ENCODE results near the gene KRTAP5-5. TPM values are rescaled to one million over a fixed set of nuclear protein-coding genes. Genes with fewer than 3 reads are reported as not detected.

Gene KRTAP5-5
- total RNA-seq, 1 experiment from 2014 or later = not detected

GRCh38 chr11:1631066-1631568 is 1.5 kb downstream of the KRTAP5-5 start:
- Mint-ChIP-seq H3K27ac (ENCODE audit: unreplicated experiment) (no peak overlapping the region), H3K36me3 (ENCODE audit: insufficient read depth, unreplicated experiment) (no peaks in the 10 kb centered on the region), H3K27me3 (ENCODE audit: insufficient read depth, unreplicated experiment) (peaks cover 29% of the 10 kb centered on the region), H3K4me1 (ENCODE audit: low read depth, unreplicated experiment) (no peaks in the 10 kb centered on the region), H3K9me3 (ENCODE audit: unreplicated experiment) (no peaks in the 10 kb centered on the region), H3K4me3 (ENCODE audit: unreplicated experiment) (no peak overlapping the region)
- no peak for DNase-seq
- intact Hi-C loops (cut with micrococcal nuclease; ENCODE audit: unreplicated experiment) = loop anchor here (2.0 kb wide), 1 partner anchor 36 kb away; no protein-coding TSS in a partner anchor
- no peak overlapping the region for H3K4me3 ChIP-seq (ENCODE audit: low read depth, low read length)
- BruUV-seq (replicated peaks) = no TSS peak
- no peak for TF ChIP-seq CTCF (IDR thresholded peaks at IDR 0.05; ENCODE audit: insufficient read depth in 1 of 2, low read depth in 1 of 2, low read length in 1 of 2, severe bottlenecking in 1 of 2, unreplicated experiment in 1 of 2)
- no peaks in the 10 kb centered on the region for H3K9me3 ChIP-seq
- POLR2A ChIA-PET = no interaction called here
- H3K27me3 ChIP-seq (replicated peaks; ENCODE audit: control insufficient read depth, insufficient read depth, low read length) = peaks cover 1% of the 10 kb centered on the region; the same call in 1 of the 2 replicates
- H3K36me3 ChIP-seq (ENCODE audit: control insufficient read depth, insufficient read depth, low read length) = no peaks in the 10 kb centered on the region
- no peaks in the 10 kb centered on the region for H3K4me1 ChIP-seq
- CTCF ChIA-PET = interaction anchor here (1.1 to 1.8 kb wide), 4 partner anchors 9 to 521 kb away, joined by 3 to 13 read pairs (median 6); no protein-coding TSS in a partner anchor

- H3K4me1 ChIP-seq = no peaks in the 10 kb centered on the region
- Mint-ChIP-seq H3K4me1 (ENCODE audit: low read depth, unreplicated experiment) (no peaks in the 10 kb centered on the region), H3K27ac (ENCODE audit: unreplicated experiment) (no peak overlapping the region), H3K27me3 (ENCODE audit: insufficient read depth, unreplicated experiment) (peaks cover 28% of the 10 kb centered on the region), H3K36me3 (ENCODE audit: insufficient read depth, unreplicated experiment) (no peaks in the 10 kb centered on the region), H3K9me3 (ENCODE audit: unreplicated experiment) (no peaks in the 10 kb centered on the region), H3K4me3 (ENCODE audit: unreplicated experiment) (no peak overlapping the region)
- H3K4me3 ChIP-seq (ENCODE audit: low read depth, low read length) = no peak overlapping the region
- H3K36me3 ChIP-seq (ENCODE audit: control insufficient read depth, insufficient read depth, low read length) = no peaks in the 10 kb centered on the region
- no peak for TF ChIP-seq CTCF (IDR thresholded peaks at IDR 0.05; ENCODE audit: insufficient read depth in 1 of 2, low read depth in 1 of 2, low read length in 1 of 2, severe bottlenecking in 1 of 2, unreplicated experiment in 1 of 2)
- no peaks in the 10 kb centered on the region for H3K9me3 ChIP-seq
- H3K27me3 ChIP-seq (replicated peaks; ENCODE audit: control insufficient read depth, insufficient read depth, low read length) = peaks cover 1% of the 10 kb centered on the region; the same call in 1 of the 2 replicates
- DNase-seq = no peak
- intact Hi-C loops (cut with micrococcal nuclease; ENCODE audit: unreplicated experiment) = no loop called here
- no TSS peak for BruUV-seq (replicated peaks)
- ChIA-PET POLR2A (no interaction called here), CTCF (interaction anchor here (0.6 to 1.8 kb wide), 3 partner anchors 8 to 37 kb away, joined by 3 to 13 read pairs (median 3); no protein-coding TSS in a partner anchor)
Observed at GRCh38 chr11:1632053-1632714, 2.6 kb downstream of the KRTAP5-5 start.

GRCh38 chr11:1633864-1634263 is 4.3 kb downstream of the KRTAP5-5 start:
- Histone ChIP-seq H3K9me3 (no peaks in the 10 kb centered on the region), H3K27me3 (replicated peaks; ENCODE audit: control insufficient read depth, insufficient read depth, low read length) (peaks cover 1% of the 10 kb centered on the region; the same call in 1 of the 2 replicates), H3K36me3 (ENCODE audit: control insufficient read depth, insufficient read depth, low read length) (no peaks in the 10 kb centered on the region), H3K4me1 (no peaks in the 10 kb centered on the region), H3K4me3 (ENCODE audit: low read depth, low read length) (no peak overlapping the region)
- no TSS peak for BruUV-seq (replicated peaks)
- CTCF ChIA-PET = interaction anchor here (0.6 to 0.7 kb wide), 2 partner anchors 10 to 503 kb away, joined by 3 to 7 read pairs; no protein-coding TSS in a partner anchor
- H3K36me3 Mint-ChIP-seq (ENCODE audit: insufficient read depth, unreplicated experiment) = no peaks in the 10 kb centered on the region
- no peak overlapping the region for H3K4me3 Mint-ChIP-seq (ENCODE audit: unreplicated experiment)
- POLR2A ChIA-PET = no interaction called here
- H3K9me3 Mint-ChIP-seq (ENCODE audit: unreplicated experiment) = no peaks in the 10 kb centered on the region
- H3K4me1 Mint-ChIP-seq (ENCODE audit: low read depth, unreplicated experiment) = no peaks in the 10 kb centered on the region
- intact Hi-C loops (cut with micrococcal nuclease; ENCODE audit: unreplicated experiment) = no loop called here
- peaks cover 28% of the 10 kb centered on the region for H3K27me3 Mint-ChIP-seq (ENCODE audit: insufficient read depth, unreplicated experiment)
- no peak for DNase-seq
- no peak overlapping the region for H3K27ac Mint-ChIP-seq (ENCODE audit: unreplicated experiment)
- TF ChIP-seq CTCF (IDR thresholded peaks at IDR 0.05; ENCODE audit: insufficient read depth in 1 of 2, low read depth in 1 of 2, low read length in 1 of 2, severe bottlenecking in 1 of 2, unreplicated experiment in 1 of 2) = no peak
